Measurements from ENCODE around the gene PBX3.

DNA sequence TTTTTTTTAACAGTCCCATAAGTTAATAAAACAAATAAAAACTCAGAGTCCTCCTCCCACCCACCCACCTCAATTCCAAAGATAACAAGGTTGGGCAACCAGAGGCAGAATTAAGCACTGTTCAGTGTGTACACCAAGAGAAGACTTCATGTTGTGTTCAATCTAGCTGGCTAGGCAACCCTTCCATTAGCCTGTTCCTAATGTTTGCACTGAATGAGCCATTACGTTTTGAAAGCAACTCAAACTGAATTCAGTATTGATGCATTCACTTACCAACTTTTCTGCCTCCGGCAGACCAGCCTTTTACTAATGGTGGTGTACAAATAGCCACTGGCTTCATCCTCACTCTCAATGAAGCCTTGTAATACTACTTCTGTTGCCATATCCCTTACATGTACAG, 47.5 kb downstream of the PBX3 start:
- no peak for TF ChIP-seq TSC22D2 (CRISPR knock-in tag; IDR thresholded peaks at IDR 0.05; ENCODE audit: borderline replicate concordance)
- TF ChIP-seq ZNF850 (CRISPR knock-in tag; conservative IDR thresholded peaks at IDR 0.05), result no peak
- TF ChIP-seq ZSCAN29 (CRISPR knock-in tag; conservative IDR thresholded peaks at IDR 0.05), result no peak
- no peak for TF ChIP-seq ZNF20 (CRISPR knock-in tag; IDR thresholded peaks at IDR 0.05)
- TF ChIP-seq ZNF691 (CRISPR knock-in tag; IDR thresholded peaks at IDR 0.05; ENCODE audit: borderline replicate concordance, low read depth), result no peak
- TF ChIP-seq PHF5A (CRISPR knock-in tag; IDR thresholded peaks at IDR 0.05; ENCODE audit: low read depth, unreplicated experiment), result no peak
- TF ChIP-seq, protein P1, sequence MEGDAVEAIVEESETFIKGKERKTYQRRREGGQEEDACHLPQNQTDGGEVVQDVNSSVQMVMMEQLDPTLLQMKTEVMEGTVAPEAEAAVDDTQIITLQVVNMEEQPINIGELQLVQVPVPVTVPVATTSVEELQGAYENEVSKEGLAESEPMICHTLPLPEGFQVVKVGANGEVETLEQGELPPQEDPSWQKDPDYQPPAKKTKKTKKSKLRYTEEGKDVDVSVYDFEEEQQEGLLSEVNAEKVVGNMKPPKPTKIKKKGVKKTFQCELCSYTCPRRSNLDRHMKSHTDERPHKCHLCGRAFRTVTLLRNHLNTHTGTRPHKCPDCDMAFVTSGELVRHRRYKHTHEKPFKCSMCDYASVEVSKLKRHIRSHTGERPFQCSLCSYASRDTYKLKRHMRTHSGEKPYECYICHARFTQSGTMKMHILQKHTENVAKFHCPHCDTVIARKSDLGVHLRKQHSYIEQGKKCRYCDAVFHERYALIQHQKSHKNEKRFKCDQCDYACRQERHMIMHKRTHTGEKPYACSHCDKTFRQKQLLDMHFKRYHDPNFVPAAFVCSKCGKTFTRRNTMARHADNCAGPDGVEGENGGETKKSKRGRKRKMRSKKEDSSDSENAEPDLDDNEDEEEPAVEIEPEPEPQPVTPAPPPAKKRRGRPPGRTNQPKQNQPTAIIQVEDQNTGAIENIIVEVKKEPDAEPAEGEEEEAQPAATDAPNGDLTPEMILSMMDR (CRISPR knock-in tag; IDR thresholded peaks at IDR 0.05), result no peak
- no peak for TF ChIP-seq TEAD3 (CRISPR knock-in tag; optimal IDR thresholded peaks at IDR 0.05; ENCODE audit: borderline replicate concordance)
- TF ChIP-seq SP1 (IDR thresholded peaks at IDR 0.05), result no peak
- TF ChIP-seq SP1 (CRISPR knock-in tag; IDR thresholded peaks at IDR 0.05), result no peak
- no peak for TF ChIP-seq ATF1 (CRISPR knock-in tag; IDR thresholded peaks at IDR 0.05)
- no peak for TF ChIP-seq ZFP41 (CRISPR knock-in tag; IDR thresholded peaks at IDR 0.05; ENCODE audit: borderline replicate concordance)
- no peak for TF ChIP-seq ZNF788 (CRISPR knock-in tag; IDR thresholded peaks at IDR 0.05; ENCODE audit: borderline replicate concordance)
- no peak for TF ChIP-seq KDM1A (CRISPR knock-in tag; IDR thresholded peaks at IDR 0.05)

Measured in HepG2 (cell line).